ENCODE results near the gene DPEP2NB.

- TF ChIP-seq SIN3A (IDR thresholded peaks at IDR 0.05; ENCODE audit: borderline replicate concordance, insufficient read depth, low read length), result no peak
- no peak for TF ChIP-seq POLR2AphosphoS5 (IDR thresholded peaks at IDR 0.05; ENCODE audit: low read depth, low read length)
Measured at GRCh38 chr16:68003031-68003430, 12.7 kb downstream of the DPEP2NB start.
